ENCODE measurements around the gene PDXDC1.
"Not testable (repeated sequence)": the region's sequence is repeated elsewhere in the genome, so short reads cannot be mapped to it uniquely, and the experiment has no call there.

PDXDC1 gene

GRCh38 chr16:15130943-15131700, 156.3 kb downstream of the PDXDC1 start:
- H3K9ac ChIP-seq (ENCODE audit: insufficient read length); H3K27ac ChIP-seq; H3K9me3 ChIP-seq (ENCODE audit: low read depth, low read length); DNase-seq (ENCODE audit: low read depth, low spot score); H3K4me3 ChIP-seq; H3K36me3 ChIP-seq (ENCODE audit: insufficient read depth, low read length): not testable (repeated sequence)

DNA sequence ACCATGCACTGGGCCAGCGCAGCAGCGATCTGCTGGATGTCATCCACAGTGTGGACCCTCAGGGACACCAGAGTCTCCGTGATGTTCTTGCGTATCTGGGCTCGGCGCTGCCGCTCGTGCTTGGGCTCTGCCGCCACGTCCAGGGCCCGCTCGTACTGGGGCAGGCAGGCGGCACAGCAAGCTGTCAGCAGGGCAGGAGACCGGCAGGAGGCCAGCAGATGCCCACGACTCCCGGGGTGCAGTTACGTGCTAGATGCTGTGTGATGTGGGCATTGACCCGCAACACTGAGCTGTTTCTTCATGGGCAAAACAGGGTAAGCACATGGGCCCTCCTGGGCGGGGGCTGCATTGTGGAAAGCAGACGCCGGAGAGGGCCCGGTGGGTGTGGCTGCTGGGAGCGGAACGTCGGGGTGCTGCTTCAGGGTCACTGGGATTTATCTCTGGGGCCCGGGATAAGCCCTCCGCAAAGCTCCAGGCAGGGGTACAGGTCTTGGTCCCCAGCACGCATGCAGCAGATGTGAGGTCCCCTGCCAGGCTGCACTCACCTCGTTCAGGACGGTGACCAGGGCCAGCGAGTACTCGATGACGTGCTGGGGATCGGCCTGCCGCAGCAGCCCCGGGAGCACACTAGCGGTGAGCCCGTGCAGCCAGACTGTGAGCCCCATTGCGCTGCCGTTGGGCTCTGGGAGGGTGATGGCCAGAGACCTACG, 158.0 kb downstream of the PDXDC1 start:
- not testable (repeated sequence) for H3K9ac ChIP-seq (ENCODE audit: insufficient read length)

GRCh38 chr16:15133554-15133953, 158.7 kb downstream of the PDXDC1 start:
- H3K9ac ChIP-seq (ENCODE audit: insufficient read length); H3K27ac ChIP-seq; DNase-seq (ENCODE audit: low read depth, low spot score); H3K4me3 ChIP-seq; H3K36me3 ChIP-seq (ENCODE audit: insufficient read depth, low read length); H3K9me3 ChIP-seq (ENCODE audit: low read depth, low read length): not testable (repeated sequence)

More for the DNA sequence above, 158.0 kb downstream of the PDXDC1 start:
- H3K36me3 ChIP-seq (ENCODE audit: insufficient read depth, low read length); H3K9me3 ChIP-seq (ENCODE audit: low read depth, low read length); H3K4me3 ChIP-seq; DNase-seq (ENCODE audit: low read depth, low spot score); H3K27ac ChIP-seq: not testable (repeated sequence)

DNA sequence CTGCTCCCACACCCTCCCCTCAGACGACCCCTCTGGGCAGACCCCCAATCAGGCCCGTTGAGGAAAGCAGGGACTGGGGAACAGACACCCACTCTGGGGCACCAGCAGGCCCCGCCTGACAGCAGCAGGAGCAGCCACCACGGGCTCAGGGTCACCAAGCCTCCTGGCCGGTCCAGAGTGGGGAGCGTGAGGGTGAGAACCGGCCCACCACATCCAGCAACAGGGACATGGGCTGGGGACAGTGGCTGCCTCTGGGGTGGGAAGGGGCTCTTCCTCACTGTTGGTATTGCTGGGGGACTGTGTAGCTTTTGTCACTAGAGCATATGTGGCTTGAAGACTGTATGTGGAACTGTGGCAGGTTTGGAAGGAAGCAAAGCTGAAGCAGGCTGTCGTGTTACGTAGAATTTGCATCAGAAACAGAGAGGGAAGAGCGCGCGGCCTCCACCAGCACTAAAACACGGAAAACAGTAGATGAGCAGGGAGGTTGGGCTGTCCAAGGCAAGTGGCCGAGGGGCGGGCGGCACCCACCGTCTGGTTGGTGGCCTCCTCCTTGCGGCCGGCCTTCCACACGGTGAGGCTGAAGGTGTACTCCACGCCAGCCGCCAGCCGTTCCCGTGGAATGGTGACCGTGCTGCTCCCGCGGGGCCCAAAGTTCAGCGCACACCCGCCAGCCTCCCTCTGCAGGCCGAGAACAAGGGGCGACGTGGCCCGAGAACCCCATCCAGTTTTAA, 160.1 kb downstream of the PDXDC1 start:
- H3K9ac ChIP-seq (ENCODE audit: insufficient read length); DNase-seq (ENCODE audit: low read depth, low spot score); H3K27ac ChIP-seq: not testable (repeated sequence)

GRCh38 chr16:15135483-15136360, 160.9 kb downstream of the PDXDC1 start:
- not testable (repeated sequence) for H3K36me3 ChIP-seq (ENCODE audit: insufficient read depth, low read length); H3K9ac ChIP-seq (ENCODE audit: insufficient read length); DNase-seq (ENCODE audit: low read depth, low spot score); H3K27ac ChIP-seq; H3K4me3 ChIP-seq; H3K9me3 ChIP-seq (ENCODE audit: low read depth, low read length)

More for the DNA sequence above, 160.1 kb downstream of the PDXDC1 start:
- H3K36me3 ChIP-seq (ENCODE audit: insufficient read depth, low read length); H3K4me3 ChIP-seq; H3K9me3 ChIP-seq (ENCODE audit: low read depth, low read length): not testable (repeated sequence)

- H3K27ac ChIP-seq; H3K36me3 ChIP-seq (ENCODE audit: insufficient read depth, low read length); DNase-seq (ENCODE audit: low read depth, low spot score); H3K9me3 ChIP-seq (ENCODE audit: low read depth, low read length); H3K9ac ChIP-seq (ENCODE audit: insufficient read length); H3K4me3 ChIP-seq: not testable (repeated sequence)
These were observed 162.7 kb downstream of the PDXDC1 start for GRCh38 chr16:15137514-15137913.

- DNase-seq (ENCODE audit: low read depth, low spot score); H3K9me3 ChIP-seq (ENCODE audit: low read depth, low read length); H3K36me3 ChIP-seq (ENCODE audit: insufficient read depth, low read length): not testable (repeated sequence)
These were observed 165.9 kb downstream of the PDXDC1 start for GRCh38 chr16:15140444-15141365.

DNA sequence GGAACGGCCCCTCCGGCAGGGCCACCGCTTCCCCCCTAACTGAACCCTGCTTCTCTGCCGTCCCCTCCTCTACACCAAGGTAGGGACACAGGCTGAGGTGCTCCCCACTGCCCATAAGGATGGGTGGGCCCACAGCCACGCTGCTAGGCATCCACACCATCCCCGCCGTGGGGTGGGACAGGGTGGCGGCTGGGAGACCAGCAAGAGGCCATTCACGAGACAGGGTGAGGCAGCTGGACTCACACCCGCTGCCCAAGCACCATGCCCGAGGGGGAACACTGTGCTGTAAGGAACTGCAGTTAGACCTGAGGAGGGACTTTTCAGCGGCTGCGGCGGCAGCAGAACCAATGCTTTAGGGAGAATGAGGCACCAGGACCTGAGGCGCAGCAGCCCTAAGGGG, 166.8 kb downstream of the PDXDC1 start:
- TF ChIP-seq EZH2 (IDR thresholded peaks at IDR 0.05) (no peak), POLR2AphosphoS5 (IDR thresholded peaks at IDR 0.05; ENCODE audit: borderline replicate concordance, low read depth, low read length) (no peak), FOXP2 (optimal IDR thresholded peaks at IDR 0.05; ENCODE audit: control extremely low read depth, extremely low read length, insufficient read depth) (no peak)
- no peak for DNase-seq (ENCODE audit: low read depth, low spot score)
- Histone ChIP-seq H3K9ac (ENCODE audit: insufficient read length) (no peak overlapping the region), H3K9me3 (ENCODE audit: low read depth, low read length) (no peaks in the 10 kb centered on the region), H3K36me3 (ENCODE audit: insufficient read depth, low read length) (no peaks in the 10 kb centered on the region), H3K4me3 (no peak overlapping the region), H3K27ac (no peak overlapping the region)

More at GRCh38 chr16:15140444-15141365, 165.9 kb downstream of the PDXDC1 start:
- not testable (repeated sequence) for H3K4me3 ChIP-seq; H3K27ac ChIP-seq; H3K9ac ChIP-seq (ENCODE audit: insufficient read length)

DNA sequence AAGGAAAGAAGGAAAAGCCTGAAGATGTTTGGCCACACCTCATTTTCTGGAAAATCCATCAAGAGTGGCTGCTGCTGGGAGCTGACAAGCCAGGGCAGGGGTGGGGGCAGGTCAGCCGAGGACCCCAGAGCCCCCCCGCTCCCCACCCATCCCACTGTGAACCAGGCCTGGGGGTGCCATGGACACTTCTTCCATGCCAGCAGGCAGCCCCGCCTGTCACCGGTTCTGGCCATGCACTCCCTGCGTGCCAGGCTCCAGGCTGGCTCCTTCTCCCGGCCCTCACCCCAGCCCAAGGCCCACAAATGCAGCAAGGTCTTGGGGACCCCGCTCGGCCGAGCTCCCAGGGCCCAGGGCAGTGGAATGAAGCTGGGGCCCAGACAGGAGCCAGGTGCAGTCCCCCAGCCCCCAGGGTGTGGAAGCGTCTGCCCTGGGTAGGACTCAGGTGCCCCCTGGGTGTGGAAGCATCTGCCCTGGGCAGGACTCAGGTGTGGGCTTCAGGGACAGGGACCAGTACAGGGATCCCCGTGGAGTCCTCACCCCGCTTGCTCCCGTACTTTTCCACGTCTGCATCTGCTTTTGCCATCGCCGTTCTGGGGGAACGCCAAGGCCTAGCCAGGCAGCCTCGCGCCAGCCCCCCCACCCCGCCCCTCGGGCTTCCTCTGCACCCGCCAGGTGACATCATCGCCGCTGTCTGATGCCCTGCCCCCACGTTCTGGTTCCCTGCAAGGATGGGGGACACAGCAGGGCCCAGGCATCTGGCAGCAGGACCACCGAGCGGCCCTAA, 167.5 kb downstream of the PDXDC1 start:
- not testable (repeated sequence) for H3K9ac ChIP-seq (ENCODE audit: insufficient read length); H3K36me3 ChIP-seq (ENCODE audit: insufficient read depth, low read length); H3K27ac ChIP-seq; H3K4me3 ChIP-seq; DNase-seq (ENCODE audit: low read depth, low spot score); H3K9me3 ChIP-seq (ENCODE audit: low read depth, low read length)

- not testable (repeated sequence) for H3K9ac ChIP-seq (ENCODE audit: insufficient read length); H3K4me3 ChIP-seq; DNase-seq (ENCODE audit: low read depth, low spot score); H3K9me3 ChIP-seq (ENCODE audit: low read depth, low read length); H3K27ac ChIP-seq; H3K36me3 ChIP-seq (ENCODE audit: insufficient read depth, low read length)
These were observed 168.2 kb downstream of the PDXDC1 start for GRCh38 chr16:15142891-15143600.

DNA sequence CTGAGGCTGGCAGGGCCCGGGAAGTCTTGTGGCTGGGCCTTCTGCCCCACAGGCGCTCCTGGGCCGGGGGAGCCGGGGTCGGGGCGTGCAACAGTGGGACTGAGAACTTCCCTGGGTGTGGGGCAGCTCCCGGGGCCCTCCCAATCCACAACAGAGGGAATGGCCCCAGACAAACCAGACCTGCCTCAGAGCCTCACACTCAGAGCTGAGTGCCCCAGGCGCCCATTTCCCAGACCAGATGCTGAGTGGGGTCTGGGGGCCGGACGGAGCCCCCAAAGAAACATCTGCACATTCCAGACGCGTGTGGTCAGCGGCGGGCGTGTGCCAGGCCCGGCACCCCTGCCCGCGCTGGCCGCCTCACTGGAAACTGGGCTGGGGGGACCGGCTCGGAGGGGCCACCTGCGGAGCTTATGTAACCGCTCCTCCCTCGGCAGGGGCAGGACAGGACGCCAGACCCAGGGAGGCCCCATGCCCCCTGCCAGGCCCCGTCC, 168.8 kb downstream of the PDXDC1 start:
- H3K9ac ChIP-seq (ENCODE audit: insufficient read length); H3K36me3 ChIP-seq (ENCODE audit: insufficient read depth, low read length); DNase-seq (ENCODE audit: low read depth, low spot score); H3K9me3 ChIP-seq (ENCODE audit: low read depth, low read length): not testable (repeated sequence)
- peak overlapping the region; percentile 36; the same call in 1 of the 2 replicates for H3K27ac ChIP-seq
- H3K4me3 ChIP-seq, result peak overlapping the region; percentile 42

Measured in SK-N-MC (cell line).